GM21786 (cell line): Measurements from ENCODE around the gene WDR5B.
A peak's percentile ranks its signal among the peaks of the same experiment; 100 is the strongest.

ENCODE experiments used
- ATAC-seq: cut with Tn5 transposase; IDR thresholded peaks from one replicate; pipeline ENCODE4 v1.9.1; 2021; ENCODE audit not compliant: unreplicated experiment

WDR5B gene

DNA sequence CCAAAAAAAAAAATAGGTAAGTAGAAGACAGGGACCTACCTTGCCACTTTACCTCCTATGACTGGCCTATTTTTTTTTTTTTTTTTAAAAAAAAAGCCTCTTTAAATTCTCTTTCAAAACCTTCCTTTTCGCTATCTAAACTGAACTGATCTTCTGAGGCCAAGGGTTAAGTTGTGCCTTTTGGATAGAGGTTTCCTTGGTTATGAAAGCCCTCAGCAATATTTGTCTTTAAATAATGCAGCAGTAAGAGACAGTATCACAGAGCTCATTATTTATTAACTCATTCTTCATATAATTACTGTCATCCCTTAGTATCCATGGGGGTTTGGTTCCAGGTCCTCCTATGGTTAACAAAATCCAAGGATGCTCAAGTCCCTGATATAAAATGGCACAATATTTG lies 41.8 kb downstream of the WDR5B start:
- no peak for ATAC-seq

DNA sequence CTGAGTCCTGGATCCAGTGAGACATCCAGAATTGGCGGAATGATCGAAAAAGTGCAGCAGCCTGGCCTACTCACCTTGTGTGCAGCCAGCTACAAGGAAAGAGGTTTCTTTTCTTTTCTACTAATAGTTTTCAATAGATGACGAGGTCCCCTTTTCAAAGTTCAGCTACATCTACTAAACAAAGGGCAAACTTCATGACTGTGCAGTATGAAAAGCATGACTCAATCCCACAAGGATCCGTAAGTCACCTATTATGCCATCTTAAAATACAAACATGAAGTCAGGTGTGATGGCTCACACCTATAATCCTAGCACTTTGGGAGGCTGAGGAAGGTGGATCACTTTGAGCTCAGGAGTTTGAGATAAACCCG lies 49.5 kb downstream of the WDR5B start:
- no peak for ATAC-seq

DNA sequence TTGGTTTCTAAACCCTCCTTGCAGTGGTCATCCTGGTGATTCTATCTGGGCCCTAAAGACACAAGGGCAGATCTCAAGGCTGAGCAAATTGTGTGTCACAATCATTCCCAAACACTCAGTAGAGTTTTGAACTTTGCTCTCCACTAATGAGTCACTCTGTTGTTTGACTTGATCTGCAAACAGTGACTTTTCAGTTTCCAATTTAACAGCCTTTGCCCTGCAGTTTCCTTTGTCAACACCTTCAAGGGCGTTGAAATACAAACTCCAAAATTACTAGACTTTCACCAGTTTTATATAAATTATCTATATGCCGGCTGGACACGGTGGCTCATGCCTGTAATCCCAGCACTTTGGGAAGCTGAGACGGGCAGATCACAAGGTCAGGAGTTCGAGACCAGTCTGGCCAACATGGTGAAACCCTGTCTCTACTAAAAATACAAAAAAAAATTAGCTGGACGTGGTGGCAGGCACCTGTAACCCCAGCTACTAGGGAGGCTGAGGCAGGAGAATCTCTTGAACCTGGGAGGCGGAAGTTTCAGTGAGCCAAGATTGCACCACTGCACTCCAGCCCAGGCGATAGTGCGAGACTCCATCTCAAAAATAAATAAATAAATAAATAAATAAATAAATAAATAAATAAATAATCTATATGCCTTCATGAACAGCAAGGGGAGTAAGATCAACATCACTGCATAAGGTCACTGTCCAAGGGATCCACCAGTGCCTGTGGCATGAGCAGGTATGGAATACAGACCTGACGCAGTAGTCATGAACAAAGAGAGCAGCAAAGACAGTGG lies 50.1 kb downstream of the WDR5B start:
- peak; percentile 77 for ATAC-seq

GRCh38 chr3:122365073-122365472 lies 50.8 kb downstream of the WDR5B start:
- peak; percentile 32 for ATAC-seq

- ATAC-seq, result no peak
Observed at GRCh38 chr3:122364490-122364889, 51.4 kb downstream of the WDR5B start.
